ENCODE data around the gene ENKUR.

- TF ChIP-seq CTCF (IDR thresholded peaks at IDR 0.05) (no peak), POLR2A (IDR thresholded peaks at IDR 0.05) (no peak)
These were observed 48.9 kb downstream of the ENKUR start for GRCh38 chr10:24966962-24967481.

All from lower leg skin (tissue), 3 donors.